GM18907 (cell line): ENCODE data around the gene MAP6.
"Not testable (repeated sequence)": the region's sequence is repeated elsewhere in the genome, so short reads cannot be mapped to it uniquely, and the experiment has no call there.

ENCODE experiments used
- ATAC-seq: cut with Tn5 transposase; IDR thresholded peaks from one replicate; pipeline ENCODE4 v1.9.1; 2021; ENCODE audit warnings: mild to moderate bottlenecking, moderate library complexity; ENCODE audit not compliant: unreplicated experiment

MAP6 gene

DNA sequence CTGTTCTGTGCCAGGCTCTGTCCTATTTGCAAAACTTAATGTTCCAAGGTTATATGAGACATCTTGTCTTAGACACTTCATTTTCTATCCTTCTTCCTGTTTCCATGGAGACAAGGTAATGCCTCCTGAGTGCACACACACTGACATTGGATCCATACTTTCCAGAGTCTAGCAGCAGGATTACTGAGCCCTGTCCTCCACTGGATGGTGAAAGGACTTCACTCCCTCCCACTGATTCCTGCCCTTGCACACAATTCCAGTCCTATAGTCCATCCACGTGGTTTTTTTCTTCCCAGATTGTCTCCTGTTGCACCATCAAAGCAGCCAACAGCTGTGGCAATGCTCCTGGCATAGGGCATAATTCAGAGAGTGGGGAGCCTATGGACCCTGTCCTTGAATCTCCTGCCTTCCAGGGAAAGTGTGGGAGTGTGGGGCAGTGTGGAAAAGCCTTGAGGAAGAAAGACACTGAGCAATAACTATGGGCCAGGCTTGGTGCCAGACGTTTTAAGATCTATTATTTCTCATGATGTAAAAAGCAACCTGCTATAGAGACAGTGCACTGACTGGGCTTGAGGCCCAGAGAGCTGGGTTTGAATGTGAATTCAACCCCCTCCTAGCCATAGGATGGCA is 75.4 kb downstream of the MAP6 start:
- ATAC-seq, result no peak

DNA sequence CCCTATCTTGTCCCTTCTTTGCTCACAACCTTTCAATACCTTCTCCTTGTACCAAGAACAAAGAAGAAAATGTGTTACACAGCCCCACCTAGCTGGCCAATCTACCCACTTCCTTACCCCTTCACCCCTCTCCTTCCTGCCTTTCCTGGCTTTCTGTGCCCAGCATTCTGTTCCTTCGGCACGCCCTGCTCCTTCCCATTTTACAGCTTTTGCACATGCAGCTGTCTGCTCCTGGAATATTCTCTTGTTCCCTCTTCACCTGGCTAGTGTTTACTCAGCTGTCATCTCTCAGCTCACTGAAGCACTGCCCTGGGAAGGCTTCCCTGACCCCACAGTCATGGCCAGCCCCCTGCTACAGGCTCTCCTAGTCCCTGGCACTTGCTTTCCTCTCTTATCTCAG is 76.1 kb downstream of the MAP6 start:
- ATAC-seq, result no peak

DNA sequence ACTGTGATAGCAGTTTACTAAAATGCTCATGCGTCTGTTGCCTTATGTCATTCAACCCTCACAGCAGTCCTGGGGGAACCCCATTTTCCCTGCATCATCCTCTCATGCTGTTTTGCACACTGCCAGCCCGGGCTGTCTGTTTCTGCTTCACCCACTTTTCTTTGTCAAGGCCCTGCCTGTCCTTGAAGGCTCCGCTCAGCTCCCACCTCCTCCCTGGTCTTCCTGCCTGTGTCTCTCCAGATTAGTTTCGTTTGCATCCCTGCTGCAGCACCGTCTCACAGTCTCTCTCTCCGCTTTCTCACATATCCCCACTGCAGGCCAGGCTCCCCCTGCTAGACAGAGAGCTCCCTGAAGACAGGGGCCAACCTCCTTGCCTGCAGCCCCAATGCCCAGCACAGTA is 76.9 kb downstream of the MAP6 start:
- ATAC-seq, result no peak

DNA sequence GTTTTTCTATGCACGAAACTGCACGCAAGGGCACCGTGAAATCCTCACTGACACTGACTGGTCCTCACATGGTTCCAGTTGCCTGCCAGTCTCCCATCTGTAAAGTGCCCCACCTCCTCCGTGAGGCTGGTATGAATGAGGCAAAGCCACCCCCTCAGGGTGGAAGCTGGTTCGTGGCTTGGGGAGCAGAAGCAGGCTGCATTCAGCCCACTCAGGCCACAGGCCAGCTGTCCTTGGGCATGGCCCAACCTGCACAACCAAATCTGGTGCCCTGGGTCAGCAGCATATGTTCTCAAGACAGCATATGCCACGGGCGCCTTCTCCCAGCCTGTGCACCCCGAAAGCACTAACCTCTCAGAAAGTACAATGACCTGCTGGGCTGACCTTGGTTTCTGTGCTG is 77.5 kb downstream of the MAP6 start:
- ATAC-seq, result no peak

DNA sequence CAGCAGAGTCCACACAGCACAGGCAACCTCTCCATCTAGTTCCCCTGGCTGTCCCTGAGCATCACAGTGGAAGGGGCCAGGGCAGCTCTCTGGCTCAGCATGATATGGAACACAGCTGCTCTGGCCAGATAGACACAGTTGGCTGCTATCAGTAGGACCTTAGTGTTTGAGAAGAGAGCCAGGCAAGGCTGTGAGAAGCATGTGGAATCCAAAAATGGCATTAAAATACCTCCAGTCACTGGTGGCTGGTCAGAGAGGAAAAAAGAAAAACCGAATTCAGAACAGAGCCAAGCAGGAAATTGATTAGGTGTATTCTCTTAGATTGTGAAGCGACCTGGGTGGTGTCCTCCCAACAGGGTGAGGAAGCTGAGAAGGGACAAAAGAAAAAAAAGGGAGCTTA is 78.9 kb downstream of the MAP6 start:
- no peak for ATAC-seq

DNA sequence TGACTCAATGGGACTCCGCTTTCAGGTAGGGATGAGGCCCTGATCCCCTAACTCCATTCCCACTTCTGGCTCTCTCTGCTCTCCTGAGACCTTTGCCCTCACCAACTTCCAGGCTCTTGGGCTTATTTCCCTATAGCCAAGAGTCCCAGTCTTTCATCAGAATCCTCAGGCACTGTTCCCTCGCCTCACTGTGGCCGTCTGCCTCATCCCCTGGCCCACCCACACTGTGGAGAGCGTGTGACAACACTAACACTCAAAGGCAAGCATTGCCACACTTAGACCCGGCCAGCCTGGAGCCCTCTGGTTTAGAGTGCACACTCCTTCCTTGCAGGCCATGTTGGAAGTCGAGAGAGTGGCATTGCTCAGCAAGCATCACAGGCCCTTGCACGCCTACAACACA is 79.8 kb downstream of the MAP6 start:
- ATAC-seq, result no peak

DNA sequence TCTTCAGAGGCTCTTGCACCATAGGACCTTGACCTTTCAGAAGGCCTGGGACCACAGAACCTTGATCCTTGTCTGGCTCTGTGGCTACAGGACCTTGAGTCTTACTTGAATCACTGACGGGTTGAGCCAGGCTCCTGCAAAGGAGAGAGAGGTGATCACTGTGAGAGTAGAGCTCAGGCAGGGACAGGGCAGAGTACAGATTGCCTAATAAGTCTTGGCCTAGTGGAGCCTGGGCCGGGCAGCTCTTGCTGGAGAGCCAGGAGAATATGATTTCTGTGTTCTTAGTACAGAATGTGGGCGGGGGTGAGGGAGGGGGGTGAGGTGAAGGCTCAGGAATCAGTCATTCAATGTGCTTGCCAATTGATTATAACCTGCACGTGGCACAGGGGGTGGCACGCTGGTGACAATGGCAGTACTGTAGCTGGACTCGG is 80.8 kb downstream of the MAP6 start:
- ATAC-seq, result no peak

DNA sequence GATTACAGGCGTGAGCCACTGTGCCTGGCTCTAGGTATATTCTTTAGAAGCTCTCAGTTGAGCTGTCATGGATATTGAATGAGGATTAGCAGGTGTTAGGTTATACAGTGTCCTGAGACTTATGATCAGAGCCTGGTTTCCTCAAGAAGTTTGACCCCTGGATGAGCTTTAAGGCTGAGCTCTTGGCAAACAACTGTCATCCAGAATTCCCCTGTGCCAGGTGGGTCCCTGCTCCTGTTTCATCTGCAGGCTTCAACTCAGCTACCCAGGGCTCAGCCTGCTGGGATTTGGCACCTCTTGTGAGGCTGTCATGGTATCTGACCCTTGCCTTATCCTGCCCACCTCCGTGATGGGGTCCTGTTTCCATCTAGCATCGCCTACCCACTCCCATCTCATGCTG is 82.4 kb downstream of the MAP6 start:
- no peak for ATAC-seq

DNA sequence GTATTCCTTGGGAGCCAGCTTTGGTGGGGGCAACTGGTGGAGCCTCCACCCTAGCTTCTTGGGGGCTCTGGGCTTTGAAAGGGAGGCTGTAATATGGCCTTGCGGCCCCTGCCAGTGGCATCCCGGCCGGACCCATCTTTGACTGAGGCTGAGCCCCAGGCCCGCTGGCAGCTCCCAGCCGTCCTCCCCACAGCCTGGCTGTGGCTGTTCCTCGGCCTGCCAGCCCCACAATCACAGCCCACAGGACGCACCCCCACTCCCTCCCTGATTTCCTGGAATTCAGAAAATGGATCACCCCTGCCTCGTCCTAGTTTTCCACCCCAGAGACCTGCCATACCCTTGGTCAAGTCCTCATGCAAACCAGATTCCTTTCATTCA is 83.6 kb downstream of the MAP6 start:
- ATAC-seq, result no peak

DNA sequence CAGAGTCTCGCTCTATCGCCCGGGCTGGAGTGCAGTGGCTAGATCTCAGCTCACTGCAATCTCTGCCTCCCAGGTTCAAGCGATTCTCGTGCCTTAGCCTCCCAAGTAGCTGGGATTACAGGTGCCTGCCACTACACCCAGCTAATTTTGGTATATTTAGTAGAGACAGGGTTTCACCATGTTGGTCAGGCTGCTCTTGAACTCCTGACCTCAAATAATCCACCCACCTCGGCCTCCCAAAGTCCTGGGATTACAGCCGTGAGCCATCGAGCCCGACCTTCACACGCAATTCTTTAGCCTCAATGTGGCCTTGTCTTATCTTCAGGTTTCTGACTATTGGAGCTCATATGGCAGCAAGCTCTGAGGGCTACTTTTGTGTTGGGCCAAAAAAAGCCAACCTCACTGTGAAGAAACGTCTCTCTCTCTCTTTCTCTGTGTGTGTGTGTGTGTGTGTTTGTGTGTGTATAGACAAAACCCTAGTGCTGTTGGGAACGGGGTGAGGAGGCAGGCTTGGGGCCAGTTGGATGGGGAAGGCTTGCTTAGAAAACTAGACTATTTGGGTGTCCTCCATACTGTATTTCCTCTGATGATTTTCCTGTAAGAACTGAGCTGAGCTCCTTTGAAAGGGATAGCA is 84.1 kb downstream of the MAP6 start:
- not testable (repeated sequence) for ATAC-seq

DNA sequence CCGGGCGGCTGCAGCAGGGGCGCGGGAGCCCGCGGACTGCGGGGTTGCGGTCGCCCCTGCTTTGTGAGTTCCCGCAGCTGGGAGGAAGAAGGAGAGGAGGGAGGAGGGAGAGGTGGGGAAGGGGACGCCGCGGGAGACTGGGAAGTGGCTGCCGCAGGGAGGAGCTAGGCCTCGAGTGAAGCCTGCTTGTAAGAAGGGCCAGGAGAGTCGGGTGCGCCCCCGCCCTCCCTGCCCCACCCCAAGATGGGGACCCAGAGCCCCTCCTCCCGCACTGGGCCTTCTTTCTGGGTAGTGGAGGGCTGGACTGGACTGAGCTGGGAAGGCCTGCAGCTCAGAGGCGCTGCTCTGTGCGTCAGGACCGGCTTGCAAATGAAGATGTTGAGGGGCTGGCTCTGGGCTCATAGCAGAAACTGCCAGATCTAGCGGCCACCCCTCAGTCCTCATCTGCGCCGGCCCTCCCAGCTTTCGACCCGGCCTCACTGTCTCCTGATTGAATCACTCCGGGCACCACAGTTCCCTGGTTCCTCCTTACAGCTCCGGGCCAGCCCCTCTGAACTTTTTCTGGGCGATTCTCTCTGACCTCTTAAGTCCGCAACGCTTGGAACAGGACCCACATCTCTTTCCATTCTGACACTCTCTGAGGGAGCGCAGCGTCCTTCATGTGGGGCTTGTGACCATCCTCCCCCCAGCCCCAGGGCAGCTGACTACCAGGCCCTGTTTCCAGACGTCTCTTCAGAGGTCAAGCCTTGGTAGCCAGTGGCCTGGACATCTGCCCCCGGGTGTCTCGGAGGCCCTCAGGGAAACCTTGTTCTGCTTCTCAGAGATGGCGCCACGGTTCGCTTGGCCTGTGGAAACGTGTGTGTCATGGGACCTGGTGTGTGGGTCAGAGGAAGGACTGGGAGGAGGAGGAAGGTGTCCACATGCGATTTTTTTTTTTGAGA is 84.8 kb downstream of the MAP6 start:
- no peak for ATAC-seq

DNA sequence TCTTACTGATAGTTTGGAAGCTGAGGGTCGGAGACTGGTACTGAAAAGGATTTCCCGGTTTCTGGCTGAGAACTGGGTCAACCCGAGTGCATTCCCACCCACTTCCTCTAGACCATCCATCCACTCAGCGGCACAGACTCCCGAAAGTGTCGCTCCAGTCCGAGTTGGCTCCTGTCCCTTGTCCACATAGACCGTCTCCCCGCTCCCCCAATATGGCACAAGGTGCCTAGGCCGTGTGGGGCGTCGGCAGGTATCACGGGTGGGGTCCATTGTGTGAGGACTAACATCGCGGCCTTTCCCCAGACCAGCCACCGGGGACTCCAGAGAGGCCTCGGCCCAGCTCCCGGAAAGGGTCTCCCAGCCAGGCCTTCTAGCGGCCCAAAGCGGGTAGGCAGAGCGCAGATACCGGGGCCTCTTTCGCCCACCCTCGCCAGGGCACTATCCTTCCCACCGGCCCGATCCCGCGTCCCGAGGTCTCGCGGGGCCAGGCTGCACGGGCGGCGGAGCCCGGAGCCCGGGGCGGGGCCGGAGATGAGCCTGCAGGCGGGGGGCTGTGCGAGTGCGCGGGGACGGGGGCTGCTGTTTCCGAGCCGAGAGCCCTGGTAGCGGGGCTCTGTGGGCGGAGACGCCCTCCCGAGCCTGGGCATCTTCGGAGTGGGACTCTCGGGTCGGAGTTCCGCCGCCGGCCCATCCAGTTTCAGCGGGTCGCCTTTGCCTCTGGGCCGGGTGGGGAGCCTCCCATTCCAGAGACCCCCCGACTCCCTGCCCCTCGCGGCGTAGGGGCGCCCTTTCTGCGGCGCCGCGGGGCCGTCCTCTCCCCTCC is 85.7 kb downstream of the MAP6 start:
- peak; percentile 61 for ATAC-seq

DNA sequence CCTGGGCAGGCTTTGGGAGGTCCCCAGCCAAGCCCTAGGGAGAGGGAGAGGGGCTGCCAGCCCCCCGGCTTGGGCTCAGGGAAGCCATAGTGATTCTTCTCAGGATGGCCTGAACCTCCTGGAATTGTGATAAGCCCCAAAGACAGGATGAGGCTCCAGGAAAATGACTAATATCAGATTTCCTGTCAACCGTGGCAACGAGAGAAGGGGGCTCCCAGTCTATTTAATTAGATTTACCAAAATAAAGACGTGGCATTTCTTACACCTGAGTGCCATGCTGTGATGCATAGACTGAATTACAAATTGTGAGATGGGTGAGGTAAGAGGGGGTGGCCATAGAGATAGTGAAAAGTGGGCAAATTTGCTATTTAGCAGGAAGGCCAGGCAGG is 86.3 kb downstream of the MAP6 start:
- no peak for ATAC-seq

DNA sequence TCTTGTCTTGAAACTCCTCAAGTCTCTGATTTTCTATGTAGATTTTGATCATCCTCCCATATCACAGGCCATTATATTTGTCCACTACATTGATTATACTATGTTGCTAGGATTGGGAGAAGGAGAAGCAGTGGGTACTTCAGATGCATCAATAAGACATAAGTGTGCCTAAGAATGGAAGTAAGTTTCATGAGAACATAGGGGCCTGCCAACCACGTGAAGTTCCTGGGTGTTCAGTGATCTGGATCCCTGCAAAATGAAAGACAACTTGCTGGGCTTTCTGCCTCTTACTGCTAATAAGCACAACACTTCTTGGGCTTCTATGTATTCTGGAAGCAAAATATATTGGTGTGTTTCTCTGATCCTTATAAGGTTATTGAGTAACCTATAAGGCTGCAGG is 89.0 kb downstream of the MAP6 start:
- ATAC-seq, result no peak

DNA sequence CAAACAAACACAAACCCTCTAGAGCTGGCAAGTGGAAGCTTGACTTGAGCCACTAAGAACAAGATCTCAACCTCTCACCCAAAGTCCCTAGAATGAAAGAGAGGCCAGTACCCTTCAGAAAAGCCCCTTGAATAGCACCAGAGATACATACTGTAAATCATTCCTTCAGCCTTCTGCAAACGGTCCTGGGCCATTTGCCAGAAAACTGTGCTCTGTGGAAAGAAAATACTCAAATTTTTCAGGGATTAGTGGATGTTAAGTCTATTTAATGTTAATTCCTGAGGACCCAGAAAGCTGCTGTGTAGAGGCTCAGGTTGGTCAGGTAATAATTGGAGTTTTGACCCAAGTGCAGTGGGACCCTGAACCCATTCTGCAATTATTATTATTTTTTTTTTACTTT is 89.9 kb downstream of the MAP6 start:
- no peak for ATAC-seq

DNA sequence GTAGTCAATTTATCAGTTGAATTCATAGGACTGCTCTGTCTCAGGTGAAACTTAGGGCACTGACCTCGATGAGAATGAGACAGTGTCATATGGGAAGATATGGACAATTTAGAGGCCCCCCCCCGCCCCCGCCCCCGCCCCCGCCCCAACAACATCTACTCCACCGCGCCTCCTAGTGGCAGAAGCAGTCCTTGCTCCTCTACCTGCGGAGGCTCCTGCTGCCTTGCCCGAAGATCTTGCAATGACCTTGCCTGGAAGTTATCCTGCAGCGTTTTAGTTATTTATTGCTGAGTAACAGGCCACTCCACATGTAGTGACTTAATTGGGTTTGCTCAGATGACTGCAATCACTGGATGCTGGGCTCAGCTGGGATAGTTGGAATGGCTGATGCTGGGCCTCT is 91.6 kb downstream of the MAP6 start:
- ATAC-seq, result no peak

DNA sequence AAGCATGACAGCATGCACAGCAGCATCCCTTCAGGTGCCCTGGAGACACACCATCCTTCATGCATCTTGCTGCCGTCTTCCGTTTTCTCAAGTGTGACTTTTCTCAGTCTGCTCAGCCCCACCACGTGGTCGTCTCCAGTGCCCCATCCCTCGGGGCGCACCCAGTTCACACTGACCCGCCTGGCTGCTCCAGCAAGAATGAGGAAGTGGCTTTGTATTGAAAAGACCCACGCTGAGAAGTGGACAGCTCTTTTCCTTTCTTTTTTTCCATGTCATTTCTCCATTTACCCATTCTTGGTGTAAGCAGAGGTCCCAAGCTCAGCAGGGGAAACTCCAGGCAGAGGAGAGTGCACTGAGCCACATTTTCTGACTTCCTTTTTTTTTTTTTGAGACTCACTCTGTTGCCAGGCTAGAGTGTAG is 92.3 kb downstream of the MAP6 start:
- ATAC-seq, result peak; percentile 57

DNA sequence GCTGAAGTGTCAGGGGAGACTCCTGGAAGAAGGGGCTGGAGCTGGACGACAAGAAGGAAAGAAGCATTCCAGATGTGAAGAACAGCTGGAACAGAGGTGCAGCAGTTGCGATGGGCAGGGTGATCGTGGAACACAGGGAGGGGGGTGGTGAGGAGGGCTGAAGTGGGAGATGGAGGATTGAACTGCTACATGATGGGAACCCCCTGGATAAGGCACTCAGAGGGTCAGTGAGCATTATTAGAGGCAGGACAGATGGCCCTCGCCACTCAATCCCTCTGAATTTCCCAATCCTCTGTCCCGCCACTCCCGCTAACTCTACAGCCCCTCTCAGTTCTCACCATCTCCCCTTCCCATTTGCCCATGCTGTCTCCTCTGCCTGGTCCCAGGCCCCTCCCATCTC is 92.8 kb downstream of the MAP6 start:
- no peak for ATAC-seq

DNA sequence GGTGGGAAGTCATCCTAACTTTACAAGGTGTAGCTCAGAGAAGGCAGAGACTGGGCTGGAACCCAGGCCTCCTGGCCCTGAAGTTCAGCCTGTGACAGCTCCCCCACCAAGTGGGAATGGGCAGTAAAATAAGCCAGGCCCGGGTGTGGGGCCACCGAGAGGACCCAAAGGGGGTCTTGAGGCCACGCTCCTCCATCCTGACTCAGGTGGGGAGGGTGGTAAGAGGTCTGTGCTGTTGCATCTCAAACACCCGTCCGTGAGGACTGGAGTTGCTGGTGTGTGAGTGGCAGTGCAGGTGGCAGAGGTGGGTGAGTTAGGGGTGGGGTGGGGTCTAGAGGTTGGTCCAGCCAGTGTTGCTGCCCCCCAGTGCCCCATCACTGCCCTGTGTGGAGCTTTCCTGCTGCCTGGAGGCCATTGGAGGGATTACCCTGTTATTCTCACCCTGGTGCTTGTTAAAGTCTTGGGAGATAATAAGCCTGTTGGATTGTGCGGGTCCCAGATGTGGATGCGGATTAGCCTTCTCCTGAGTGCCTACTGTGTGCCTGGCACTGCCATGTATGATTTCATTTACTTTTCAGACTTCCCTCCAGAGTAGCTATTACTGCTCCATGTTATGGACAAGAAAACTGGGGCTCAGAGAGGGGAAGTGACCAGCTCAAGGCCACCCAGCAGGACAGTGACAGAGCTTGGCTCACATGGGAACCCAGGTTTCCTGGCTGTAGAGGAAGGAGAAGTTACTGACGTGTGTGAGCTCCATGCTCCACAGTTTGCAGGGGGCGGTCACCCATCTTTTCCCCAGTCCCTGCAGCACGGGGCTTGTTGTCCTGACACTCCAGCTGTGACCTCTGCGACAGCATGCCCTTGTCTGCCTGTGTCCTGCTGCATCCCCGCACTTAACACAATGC is 93.9 kb downstream of the MAP6 start:
- no peak for ATAC-seq

DNA sequence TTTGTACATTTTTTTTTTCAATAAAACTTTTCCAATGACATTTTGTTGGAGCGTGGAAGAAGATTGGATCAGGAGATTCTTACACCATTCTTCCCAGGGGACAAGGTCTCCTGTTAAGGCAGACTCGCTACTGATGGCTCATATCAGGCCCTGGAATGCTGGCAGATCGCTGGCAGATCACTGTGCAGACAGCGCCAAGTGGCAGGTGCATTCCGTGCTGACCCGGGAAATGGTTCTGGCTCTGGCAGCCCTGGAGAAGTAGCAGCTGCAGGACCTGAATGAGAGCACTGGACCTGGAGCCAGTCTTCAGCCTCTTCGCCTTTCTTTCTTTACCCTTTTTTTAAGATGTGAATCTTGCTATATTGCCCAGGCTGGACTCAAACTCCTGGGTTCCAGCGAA is 96.1 kb downstream of the MAP6 start:
- no peak for ATAC-seq
